Neural progenitor cell (in vitro differentiated cells): ENCODE data around the gene HPGDS.

Source experiments
- EZH2 ChIP-seq: fragments of 200-600 bp; sonication (generic); IDR thresholded peaks from 2 replicates; pipeline ENCODE4 v1.6.1; 2017; ENCODE audit warnings: antibody characterized with exemption, mild to moderate bottlenecking, moderate library complexity
- EZH2phosphoT487 ChIP-seq: fragments of 200-600 bp; sonication (generic); IDR thresholded peaks from 2 replicates; pipeline ENCODE4 v1.6.1; 2017; ENCODE audit warnings: antibody characterized with exemption
- TF ChIP-seq, protein P1 (sequence below): fragments of 200-600 bp; sonication (generic); IDR thresholded peaks from 2 replicates; pipeline ENCODE4 v1.5.1; 2017; ENCODE audit warnings: antibody characterized with exemption, mild to moderate bottlenecking

GRCh38 chr4:94334962-94335361 is 7.7 kb downstream of the HPGDS start:
- no peak for TF ChIP-seq EZH2phosphoT487
- TF ChIP-seq, protein P1, sequence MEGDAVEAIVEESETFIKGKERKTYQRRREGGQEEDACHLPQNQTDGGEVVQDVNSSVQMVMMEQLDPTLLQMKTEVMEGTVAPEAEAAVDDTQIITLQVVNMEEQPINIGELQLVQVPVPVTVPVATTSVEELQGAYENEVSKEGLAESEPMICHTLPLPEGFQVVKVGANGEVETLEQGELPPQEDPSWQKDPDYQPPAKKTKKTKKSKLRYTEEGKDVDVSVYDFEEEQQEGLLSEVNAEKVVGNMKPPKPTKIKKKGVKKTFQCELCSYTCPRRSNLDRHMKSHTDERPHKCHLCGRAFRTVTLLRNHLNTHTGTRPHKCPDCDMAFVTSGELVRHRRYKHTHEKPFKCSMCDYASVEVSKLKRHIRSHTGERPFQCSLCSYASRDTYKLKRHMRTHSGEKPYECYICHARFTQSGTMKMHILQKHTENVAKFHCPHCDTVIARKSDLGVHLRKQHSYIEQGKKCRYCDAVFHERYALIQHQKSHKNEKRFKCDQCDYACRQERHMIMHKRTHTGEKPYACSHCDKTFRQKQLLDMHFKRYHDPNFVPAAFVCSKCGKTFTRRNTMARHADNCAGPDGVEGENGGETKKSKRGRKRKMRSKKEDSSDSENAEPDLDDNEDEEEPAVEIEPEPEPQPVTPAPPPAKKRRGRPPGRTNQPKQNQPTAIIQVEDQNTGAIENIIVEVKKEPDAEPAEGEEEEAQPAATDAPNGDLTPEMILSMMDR: no peak
- no peak for TF ChIP-seq EZH2
